ENCODE measurements around the gene IRF6. TPM values are rescaled to one million over a fixed set of nuclear protein-coding genes. Genes with fewer than 3 reads are reported as not detected.
A peak's percentile ranks its signal among the peaks of the same experiment; 100 is the strongest.

The IRF6 gene
- total RNA-seq, 1 donor: 3.1 TPM

- no peak for TF ChIP-seq CTCF (IDR thresholded peaks at IDR 0.05; ENCODE audit: insufficient read depth, low read length)
- no peak for DNase-seq (ENCODE audit: low read depth)
- no peak overlapping the region for H3K4me3 ChIP-seq (ENCODE audit: low read depth, low read length)
Measured at GRCh38 chr1:209785592-209785991, 20.4 kb downstream of the IRF6 start.

GRCh38 chr1:209784265-209785169, 21.4 kb downstream of the IRF6 start, which contains the start of gene C1orf74:
Gene C1orf74 (minus strand): TSS chr1:209784559. CDS start chr1:209783634, 925 bp downstream.
- no peak for TF ChIP-seq CTCF (IDR thresholded peaks at IDR 0.05; ENCODE audit: insufficient read depth, low read length)
- peak; percentile 97 for DNase-seq (ENCODE audit: low read depth)
- H3K4me3 ChIP-seq (ENCODE audit: low read depth, low read length): peak within 1 kb of the TSS; percentile 87

GRCh38 chr1:209783386-209783785, 22.6 kb downstream of the IRF6 start:
- peak overlapping the region; percentile 87 for H3K4me3 ChIP-seq (ENCODE audit: low read depth, low read length)
- DNase-seq (ENCODE audit: low read depth): no peak
- TF ChIP-seq CTCF (IDR thresholded peaks at IDR 0.05; ENCODE audit: insufficient read depth, low read length): no peak

GRCh38 chr1:209780268-209780667, 25.7 kb downstream of the IRF6 start:
- no peak for DNase-seq (ENCODE audit: low read depth)
- no peak for TF ChIP-seq CTCF (IDR thresholded peaks at IDR 0.05; ENCODE audit: insufficient read depth, low read length)
- H3K4me3 ChIP-seq (ENCODE audit: low read depth, low read length): no peak overlapping the region

- TF ChIP-seq CTCF (IDR thresholded peaks at IDR 0.05; ENCODE audit: insufficient read depth, low read length): no peak
- no peak for DNase-seq (ENCODE audit: low read depth)
- H3K4me3 ChIP-seq (ENCODE audit: low read depth, low read length): no peak overlapping the region
Measured at GRCh38 chr1:209778102-209778501, 27.8 kb downstream of the IRF6 start.

GRCh38 chr1:209777587-209777986, 28.4 kb downstream of the IRF6 start:
- no peak for TF ChIP-seq CTCF (IDR thresholded peaks at IDR 0.05; ENCODE audit: insufficient read depth, low read length)
- no peak for DNase-seq (ENCODE audit: low read depth)
- H3K4me3 ChIP-seq (ENCODE audit: low read depth, low read length): no peak overlapping the region
